SJSA1 (cell line): ENCODE measurements around the gene CHST11. TPM values are rescaled to one million over a fixed set of nuclear protein-coding genes. Genes with fewer than 3 reads are reported as not detected.

Source experiments
- DNase-seq, 2 experiments: peaks; one replicate each; pipeline ENCODE4 v3.0.0-alpha.2; 2015 to 2020; ENCODE audit warnings: low spot score in 2 of 2, low read depth in 1 of 2
- H3K27ac ChIP-seq: fragments of 250-450 bp; sonication (Bioruptor Pico); 2 replicates; pipeline ENCODE4 v1.5.1; 2020; ENCODE audit warnings: mild to moderate bottlenecking, moderate library complexity
- H3K27me3 ChIP-seq: fragments of 250-450 bp; sonication (Bioruptor Pico); replicated peaks from 2 replicates; pipeline ENCODE4 v1.5.1; 2020; ENCODE audit warnings: mild to moderate bottlenecking, moderate library complexity
- H3K36me3 ChIP-seq: fragments of 250-450 bp; sonication (Bioruptor Pico); 2 replicates; pipeline ENCODE4 v1.5.1; 2020; ENCODE audit warnings: mild to moderate bottlenecking
- H3K4me1 ChIP-seq: fragments of 250-450 bp; sonication (Bioruptor Pico); replicated peaks from 2 replicates; pipeline ENCODE4 v1.6.1; 2021; ENCODE audit warnings: mild to moderate bottlenecking
- H3K4me3 ChIP-seq: fragments of 250-450 bp; sonication (Bioruptor Pico); 2 replicates; pipeline ENCODE4 v1.5.1; 2020; ENCODE audit warnings: mild to moderate bottlenecking
- H3K9me3 ChIP-seq: fragments of 250-450 bp; sonication (Bioruptor Pico); replicated peaks from 2 replicates; pipeline ENCODE4 v1.5.1; 2020; ENCODE audit warnings: mild to moderate bottlenecking
- total RNA-seq: library from RNA; depleted of rRNA; stranded (reverse); fragments of >200 nt; shearing (Covaris generic); gene quantifications from 2 replicates; pipeline ENCODE4 v1.2.3, GENCODE V29; 2014

The CHST11 gene
- total RNA-seq, 1 experiment from 2014 or later, result 0.71 TPM

- no peaks in the 10 kb centered on the region for H3K9me3 ChIP-seq
- H3K27ac ChIP-seq, result no peak overlapping the region
- H3K4me3 ChIP-seq, result no peak overlapping the region
- H3K27me3 ChIP-seq, result no peaks in the 10 kb centered on the region
- H3K36me3 ChIP-seq, result no peaks in the 10 kb centered on the region
- no peak for DNase-seq
- H3K4me1 ChIP-seq, result no peaks in the 10 kb centered on the region
Measured at GRCh38 chr12:104634044-104634443, 177.3 kb downstream of the CHST11 start.

DNA sequence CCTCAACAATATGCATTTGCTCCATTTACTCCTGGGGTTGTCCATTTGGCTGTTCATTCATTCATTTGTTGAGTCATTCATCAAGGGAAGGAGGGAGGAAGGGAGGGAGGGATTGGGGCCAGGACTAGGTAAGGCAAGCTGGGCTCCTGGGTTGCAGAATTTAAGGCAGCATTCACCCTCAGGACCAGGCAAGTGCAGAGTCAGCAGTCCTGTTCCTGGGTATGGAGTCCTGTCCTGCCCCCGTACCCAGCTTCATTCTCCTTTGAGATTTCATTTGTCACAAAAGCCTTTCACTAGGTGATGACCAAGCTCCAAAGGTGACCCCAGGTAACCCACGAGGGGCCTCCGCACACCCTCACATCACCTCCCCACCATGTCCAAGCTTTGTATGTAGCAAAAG, 178.1 kb downstream of the CHST11 start:
- H3K9me3 ChIP-seq, result no peaks in the 10 kb centered on the region
- no peak for DNase-seq
- no peaks in the 10 kb centered on the region for H3K36me3 ChIP-seq
- H3K27ac ChIP-seq, result no peak overlapping the region
- H3K4me3 ChIP-seq, result no peak overlapping the region
- H3K4me1 ChIP-seq, result no peaks in the 10 kb centered on the region
- no peaks in the 10 kb centered on the region for H3K27me3 ChIP-seq

GRCh38 chr12:104635607-104636343, 179.0 kb downstream of the CHST11 start:
- no peak for DNase-seq
- no peaks in the 10 kb centered on the region for H3K36me3 ChIP-seq
- H3K27ac ChIP-seq, result no peak overlapping the region
- H3K9me3 ChIP-seq, result no peaks in the 10 kb centered on the region
- H3K27me3 ChIP-seq, result no peaks in the 10 kb centered on the region
- no peak overlapping the region for H3K4me3 ChIP-seq
- no peaks in the 10 kb centered on the region for H3K4me1 ChIP-seq

DNA sequence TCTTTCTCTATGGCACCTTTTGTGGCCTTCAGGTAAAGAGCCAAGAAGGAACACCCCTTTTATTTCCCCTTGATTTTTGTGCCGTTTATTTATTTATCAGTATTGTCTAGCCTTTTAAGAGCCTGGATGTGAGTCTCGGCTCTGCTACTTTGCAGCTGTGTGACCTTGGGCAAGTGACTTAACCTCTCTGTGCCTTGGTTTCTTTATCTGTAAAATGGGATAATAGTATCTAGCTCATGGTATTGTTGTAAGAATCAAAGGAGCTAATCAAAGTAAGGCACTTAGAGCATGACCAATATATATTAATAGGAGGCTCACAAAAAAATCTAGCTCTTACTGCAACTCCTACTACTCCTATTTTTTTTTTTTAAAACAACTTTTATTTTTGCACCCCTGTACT, 179.7 kb downstream of the CHST11 start:
- no peak overlapping the region for H3K4me3 ChIP-seq

DNA sequence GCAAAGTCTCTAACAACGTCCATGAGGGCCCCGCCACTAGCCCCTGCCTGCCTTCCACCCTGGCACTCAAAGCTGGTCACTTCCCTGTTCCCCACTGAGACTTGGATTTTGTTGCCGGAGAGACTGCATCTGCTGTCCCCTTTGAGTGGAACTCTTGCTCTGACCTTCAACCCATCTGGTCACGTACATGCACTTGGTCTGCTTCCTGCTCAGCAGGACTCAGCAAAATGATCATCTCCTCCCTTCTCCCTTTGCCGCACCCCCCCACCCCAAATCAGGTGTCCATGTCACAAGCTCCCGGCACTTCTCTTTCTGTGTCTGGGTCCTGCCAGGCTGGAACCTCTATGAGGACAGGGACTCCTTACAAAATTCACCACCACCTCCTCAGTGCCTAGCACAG, 180.9 kb downstream of the CHST11 start:
- H3K27ac ChIP-seq, result no peak overlapping the region
- H3K36me3 ChIP-seq, result no peaks in the 10 kb centered on the region
- H3K4me3 ChIP-seq, result no peak overlapping the region
- H3K9me3 ChIP-seq, result no peaks in the 10 kb centered on the region
- no peaks in the 10 kb centered on the region for H3K4me1 ChIP-seq
- no peak for DNase-seq
- no peaks in the 10 kb centered on the region for H3K27me3 ChIP-seq

More for the DNA sequence above, 179.7 kb downstream of the CHST11 start:
- Histone ChIP-seq H3K27ac (no peak overlapping the region), H3K9me3 (no peaks in the 10 kb centered on the region), H3K4me1 (no peaks in the 10 kb centered on the region), H3K27me3 (no peaks in the 10 kb centered on the region), H3K36me3 (no peaks in the 10 kb centered on the region)
- no peak for DNase-seq

DNA sequence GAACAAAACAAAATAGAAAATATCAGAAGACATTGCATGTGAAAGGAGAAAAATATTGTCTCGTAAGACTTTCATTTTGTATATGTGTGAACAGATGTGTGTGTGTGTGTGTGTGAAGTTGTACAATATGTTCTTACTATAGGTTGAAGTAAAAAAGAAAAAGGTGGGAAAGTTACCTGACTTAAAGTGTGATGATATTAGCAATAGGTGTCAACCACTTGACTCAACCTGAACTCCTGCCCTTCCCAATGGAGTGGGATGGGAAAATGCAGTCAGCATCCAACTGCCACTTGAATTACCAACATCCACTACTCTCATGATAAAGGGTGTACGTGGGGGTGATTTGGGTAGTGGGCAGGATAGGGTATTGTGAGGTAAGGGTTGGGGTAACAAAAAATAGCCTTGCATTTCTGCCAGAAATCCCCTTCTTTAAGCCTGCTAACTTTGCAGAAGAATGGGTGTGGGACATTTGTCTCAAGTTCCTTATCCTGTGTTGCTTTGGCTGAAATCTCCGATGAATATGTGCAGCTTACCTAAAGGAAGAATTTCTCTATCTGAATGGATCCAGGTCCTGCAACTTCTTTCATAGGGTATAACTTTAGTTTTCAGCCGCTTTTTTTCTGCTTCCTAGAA, 181.6 kb downstream of the CHST11 start:
- no peak for DNase-seq
- no peaks in the 10 kb centered on the region for H3K9me3 ChIP-seq
- no peak overlapping the region for H3K27ac ChIP-seq
- H3K4me3 ChIP-seq, result no peak overlapping the region
- no peaks in the 10 kb centered on the region for H3K36me3 ChIP-seq
- H3K4me1 ChIP-seq, result no peaks in the 10 kb centered on the region
- no peaks in the 10 kb centered on the region for H3K27me3 ChIP-seq

DNA sequence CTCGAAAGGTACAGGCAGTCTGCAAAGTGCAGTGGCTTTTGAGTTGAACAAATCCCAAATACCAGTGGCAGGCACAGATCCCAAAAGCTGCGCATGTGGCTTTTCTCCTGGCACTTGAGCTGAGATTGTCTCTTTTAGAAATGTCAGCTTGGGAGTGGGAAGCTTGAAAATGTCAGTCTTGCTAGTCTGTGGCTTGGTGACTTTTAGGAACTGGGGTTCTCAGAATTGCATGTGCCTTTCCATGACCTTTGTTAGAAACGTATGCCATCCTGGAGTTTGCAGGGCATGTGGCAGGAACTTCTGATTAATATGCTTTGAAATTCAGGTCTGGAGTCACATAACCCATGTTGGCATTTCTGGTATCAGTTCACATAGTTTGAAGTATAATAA, 182.1 kb downstream of the CHST11 start:
- H3K4me3 ChIP-seq, result no peak overlapping the region
- no peak overlapping the region for H3K27ac ChIP-seq
- no peaks in the 10 kb centered on the region for H3K9me3 ChIP-seq
- DNase-seq, result no peak
- H3K27me3 ChIP-seq, result no peaks in the 10 kb centered on the region
- H3K4me1 ChIP-seq, result no peaks in the 10 kb centered on the region
- H3K36me3 ChIP-seq, result no peaks in the 10 kb centered on the region

DNA sequence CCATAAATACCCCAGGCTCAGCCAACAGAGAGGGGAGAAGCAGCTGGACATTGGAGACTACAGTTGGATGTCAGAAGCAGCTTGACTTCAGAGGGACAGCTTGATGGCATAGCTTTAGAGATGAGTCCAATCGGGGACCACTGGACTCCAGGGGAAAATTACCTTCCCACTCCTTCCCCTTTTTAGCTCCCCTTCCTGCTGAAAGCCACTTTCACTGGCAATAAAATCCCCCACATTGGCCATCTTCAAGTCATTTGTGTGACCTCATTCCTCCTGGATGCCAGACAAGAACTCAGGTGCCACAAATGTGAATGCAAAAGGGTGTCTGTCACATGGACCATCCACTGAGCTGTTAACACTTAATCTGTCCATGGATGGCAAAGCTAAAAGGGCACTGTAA, 184.2 kb downstream of the CHST11 start:
- DNase-seq, result no peak
- H3K4me3 ChIP-seq, result no peak overlapping the region
- no peaks in the 10 kb centered on the region for H3K27me3 ChIP-seq
- H3K4me1 ChIP-seq, result no peaks in the 10 kb centered on the region
- no peak overlapping the region for H3K27ac ChIP-seq
- no peaks in the 10 kb centered on the region for H3K36me3 ChIP-seq
- no peaks in the 10 kb centered on the region for H3K9me3 ChIP-seq

- DNase-seq, result no peak
- Histone ChIP-seq H3K9me3 (no peaks in the 10 kb centered on the region), H3K4me1 (no peaks in the 10 kb centered on the region)
Measured at GRCh38 chr12:104641862-104642261, 185.1 kb downstream of the CHST11 start.

GRCh38 chr12:104643093-104643818, 186.5 kb downstream of the CHST11 start:
- Histone ChIP-seq H3K27ac (no peak overlapping the region), H3K27me3 (no peaks in the 10 kb centered on the region), H3K9me3 (no peaks in the 10 kb centered on the region), H3K36me3 (no peaks in the 10 kb centered on the region), H3K4me1 (no peaks in the 10 kb centered on the region), H3K4me3 (no peak overlapping the region)
- no peak for DNase-seq

More at GRCh38 chr12:104641862-104642261, 185.1 kb downstream of the CHST11 start:
- no peak overlapping the region for H3K4me3 ChIP-seq
- no peaks in the 10 kb centered on the region for H3K27me3 ChIP-seq
- H3K27ac ChIP-seq, result no peak overlapping the region
- no peaks in the 10 kb centered on the region for H3K36me3 ChIP-seq

DNA sequence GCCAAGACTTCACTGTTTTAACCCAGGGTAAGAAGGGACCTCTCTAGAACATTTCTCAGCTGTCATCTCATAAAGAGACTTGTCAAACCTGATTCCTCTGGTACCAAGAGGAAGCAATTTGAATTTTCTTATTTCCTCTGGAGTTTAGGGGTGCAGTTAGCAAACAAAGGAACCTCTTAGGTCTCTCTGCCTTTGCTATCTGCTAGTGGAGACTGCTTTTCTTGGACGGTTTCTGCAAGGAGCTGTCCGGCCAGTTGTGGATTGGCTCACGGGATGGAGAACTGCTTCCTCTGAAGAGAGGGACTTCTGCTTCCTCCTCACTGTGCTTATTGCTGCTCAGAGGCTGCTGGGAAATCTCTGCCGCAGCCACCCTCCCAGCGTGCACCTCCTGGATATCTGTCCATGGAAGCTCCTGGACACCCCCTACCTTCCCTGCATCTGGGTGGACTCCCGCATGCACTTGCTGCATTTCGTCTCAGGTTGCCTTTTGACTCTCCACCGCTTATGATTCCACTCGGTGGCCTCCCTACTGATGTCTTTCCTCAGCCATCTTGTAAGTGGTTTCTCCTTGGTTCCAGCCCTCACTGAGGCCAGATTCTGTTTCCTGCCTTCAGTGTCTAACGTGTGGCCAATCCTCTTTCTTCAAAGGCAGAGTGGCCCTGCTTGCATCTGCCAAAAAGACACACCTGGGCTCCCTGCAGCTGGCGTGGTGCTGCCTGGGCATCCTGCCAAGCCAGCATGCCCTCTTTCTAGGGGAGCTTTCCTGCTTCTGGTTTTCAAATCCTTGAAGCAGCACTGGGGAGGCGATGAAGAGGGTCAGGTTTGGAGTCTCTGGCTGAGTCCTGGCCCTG, 187.3 kb downstream of the CHST11 start:
- H3K27ac ChIP-seq, result no peak overlapping the region
- no peaks in the 10 kb centered on the region for H3K36me3 ChIP-seq
- H3K9me3 ChIP-seq, result no peaks in the 10 kb centered on the region
- no peaks in the 10 kb centered on the region for H3K4me1 ChIP-seq
- H3K4me3 ChIP-seq, result no peak overlapping the region
- DNase-seq, result no peak
- no peaks in the 10 kb centered on the region for H3K27me3 ChIP-seq

DNA sequence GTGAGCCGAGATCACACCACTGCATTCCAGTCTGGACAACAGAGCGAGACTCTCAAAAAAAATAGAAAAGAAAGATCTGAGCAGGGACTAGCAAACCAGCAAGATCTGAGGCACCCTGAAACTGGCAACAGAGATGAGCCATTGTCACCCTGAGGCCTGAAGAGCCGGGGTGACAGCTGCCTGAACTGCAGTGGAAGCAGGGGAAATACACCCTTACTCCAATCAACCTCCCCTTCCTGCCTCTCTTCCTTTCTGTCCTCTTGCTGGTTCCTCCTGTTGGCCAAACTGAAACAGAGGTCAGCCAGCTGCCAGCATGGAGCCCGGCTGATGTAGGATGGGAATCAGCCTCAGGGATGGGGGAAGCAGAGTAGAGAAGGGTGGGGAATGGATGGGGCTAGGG, 192.0 kb downstream of the CHST11 start:
- Histone ChIP-seq H3K9me3 (no peaks in the 10 kb centered on the region), H3K27me3 (no peaks in the 10 kb centered on the region; the same call in 1 of the 2 replicates), H3K4me1 (no peaks in the 10 kb centered on the region), H3K36me3 (no peaks in the 10 kb centered on the region), H3K4me3 (no peak overlapping the region), H3K27ac (no peak overlapping the region)
- no peak for DNase-seq

DNA sequence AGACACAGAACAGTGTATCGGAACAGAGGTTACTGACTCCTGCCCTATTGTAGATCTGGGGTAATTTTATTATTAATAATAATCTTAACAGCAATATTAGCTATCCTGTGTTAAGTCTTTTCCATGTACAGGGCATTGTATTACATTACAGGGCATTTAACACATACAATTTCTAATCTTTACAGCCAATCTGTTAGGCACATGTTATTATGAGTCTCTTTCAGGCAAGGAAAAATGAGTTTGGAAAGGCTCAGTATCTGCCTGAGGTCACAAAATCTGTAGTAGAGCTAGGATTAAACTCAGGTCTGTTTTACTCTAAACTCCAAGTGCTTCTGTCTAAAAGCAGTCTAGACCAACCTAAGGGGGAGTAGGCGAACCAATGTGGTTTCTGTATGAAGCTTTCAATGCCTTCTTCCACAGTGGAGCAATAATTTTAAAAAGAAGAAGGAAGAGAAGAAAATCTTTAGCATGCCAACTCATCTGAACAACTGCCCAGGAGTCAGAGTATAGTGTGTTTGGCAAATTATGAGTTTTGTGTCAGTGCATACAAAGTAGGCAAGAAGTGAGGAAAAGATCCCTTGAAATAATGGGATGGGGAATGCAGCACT, 192.6 kb downstream of the CHST11 start:
- H3K27ac ChIP-seq, result no peak overlapping the region
- H3K36me3 ChIP-seq, result no peaks in the 10 kb centered on the region
- H3K4me1 ChIP-seq, result no peaks in the 10 kb centered on the region
- H3K27me3 ChIP-seq, result no peaks in the 10 kb centered on the region; the same call in 1 of the 2 replicates
- no peak for DNase-seq
- no peak overlapping the region for H3K4me3 ChIP-seq
- no peaks in the 10 kb centered on the region for H3K9me3 ChIP-seq
